Ishikawa (cell line): ENCODE data around the gene GALNTL6.

Experiments
- CEBPB ChIP-seq: IDR thresholded peaks from 2 replicates; pipeline ENCODE4 v1.6.1; 2012
- CREB1 ChIP-seq: IDR thresholded peaks from 2 replicates; pipeline ENCODE4 v1.6.1; 2012; ENCODE audit warnings: low read depth
- EGR1 ChIP-seq: IDR thresholded peaks from 2 replicates; pipeline ENCODE4 v1.6.1; 2012
- EP300 ChIP-seq: IDR thresholded peaks from 2 replicates; pipeline ENCODE4 v1.6.1; 2012; ENCODE audit warnings: borderline replicate concordance
- FOXM1 ChIP-seq: IDR thresholded peaks from 2 replicates; pipeline ENCODE4 v1.6.1; 2012; ENCODE audit warnings: low read depth, borderline replicate concordance
- MAX ChIP-seq: IDR thresholded peaks from 2 replicates; pipeline ENCODE4 v1.6.1; 2012
- NFIC ChIP-seq: IDR thresholded peaks from 2 replicates; pipeline ENCODE4 v1.6.1; 2012
- RAD21 ChIP-seq: IDR thresholded peaks from 2 replicates; pipeline ENCODE4 v1.6.1; 2012; ENCODE audit warnings: low read depth
- REST ChIP-seq: IDR thresholded peaks from 2 replicates; pipeline ENCODE4 v1.6.1; 2012; ENCODE audit warnings: low read depth, mild to moderate bottlenecking
- TAF1 ChIP-seq: IDR thresholded peaks from 2 replicates; pipeline ENCODE4 v1.6.1; 2012; ENCODE audit warnings: low read depth, mild to moderate bottlenecking
- TEAD4 ChIP-seq: IDR thresholded peaks from 2 replicates; pipeline ENCODE4 v1.6.1; 2012
- USF1 ChIP-seq: IDR thresholded peaks from 2 replicates; pipeline ENCODE4 v1.6.1; 2012
- YY1 ChIP-seq: IDR thresholded peaks from 2 replicates; pipeline ENCODE4 v1.6.1; 2012; ENCODE audit warnings: low read depth
- ZBTB7A ChIP-seq: IDR thresholded peaks from 2 replicates; pipeline ENCODE4 v1.6.1; 2012; ENCODE audit warnings: low read depth

GALNTL6 gene

GRCh38 chr4:172412851-172413580 lies 599.8 kb downstream of the GALNTL6 start:
- no peak for TF ChIP-seq ZBTB7A
- TF ChIP-seq USF1: no peak
- no peak for TF ChIP-seq CREB1
- no peak for TF ChIP-seq CEBPB
- no peak for TF ChIP-seq NFIC
- no peak for TF ChIP-seq EP300
- TF ChIP-seq FOXM1: no peak
- no peak for TF ChIP-seq REST
- no peak for TF ChIP-seq YY1
- TF ChIP-seq TEAD4: no peak

GRCh38 chr4:172480471-172480870 lies 667.3 kb downstream of the GALNTL6 start:
- TF ChIP-seq USF1 (no peak), CEBPB (no peak), REST (no peak), RAD21 (no peak), MAX (no peak), ZBTB7A (no peak), TEAD4 (no peak), TAF1 (no peak), YY1 (no peak)

GRCh38 chr4:172481802-172482508 lies 668.8 kb downstream of the GALNTL6 start:
- TF ChIP-seq EP300 (no peak), TAF1 (no peak)

- TF ChIP-seq EGR1 (no peak), REST (no peak), RAD21 (no peak), USF1 (no peak), TAF1 (no peak), MAX (no peak), ZBTB7A (no peak), YY1 (no peak), NFIC (no peak)
Observed at GRCh38 chr4:172485007-172485406, 671.8 kb downstream of the GALNTL6 start.
